Measurements from ENCODE around the gene SCNN1B.

The SCNN1B gene

DNA sequence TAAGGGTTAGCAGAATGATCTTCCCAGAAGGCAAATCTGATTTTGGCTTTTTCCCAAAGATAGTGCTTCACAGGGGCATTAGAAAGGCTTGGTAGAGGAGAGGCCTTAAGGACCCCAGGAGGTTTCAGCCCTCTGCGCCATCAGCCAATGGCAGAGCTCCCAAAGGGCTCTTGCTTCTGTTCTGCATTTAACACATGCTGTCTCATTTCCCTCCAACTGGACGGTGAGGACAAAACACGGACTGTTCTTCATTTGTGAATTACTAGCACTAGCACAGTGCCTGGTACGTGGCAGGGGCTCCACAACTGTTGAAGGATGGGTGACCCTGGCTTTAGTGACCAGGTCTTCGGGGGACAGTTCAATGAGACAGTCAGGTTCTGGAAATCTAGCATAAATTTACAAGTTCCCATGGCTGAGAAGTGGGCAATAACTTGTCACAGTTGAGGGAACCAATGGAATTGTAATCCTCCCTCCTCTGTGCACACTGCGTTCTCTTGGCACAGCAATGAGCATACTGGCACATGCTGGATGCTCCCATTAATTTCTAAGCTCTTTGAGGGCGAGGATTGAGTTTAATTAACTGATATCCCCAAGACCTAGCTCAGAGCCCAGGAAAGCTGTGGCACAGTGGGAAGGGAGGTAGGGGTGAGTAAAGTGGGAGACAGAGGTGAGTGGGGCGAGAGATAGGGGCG is 105.5 kb downstream of the SCNN1B start:
- DNase-seq (ENCODE audit: low read depth in 3 of 3) = no peak

GRCh38 chr16:23408242-23408822 is 106.2 kb downstream of the SCNN1B start:
- no peak for DNase-seq (ENCODE audit: low read depth in 3 of 3)

GRCh38 chr16:23408823-23409298 is 106.8 kb downstream of the SCNN1B start:
- DNase-seq (ENCODE audit: low read depth in 3 of 3) = no peak

GRCh38 chr16:23409522-23409921 is 107.4 kb downstream of the SCNN1B start:
- no peak for DNase-seq (ENCODE audit: low read depth in 3 of 3)

DNA sequence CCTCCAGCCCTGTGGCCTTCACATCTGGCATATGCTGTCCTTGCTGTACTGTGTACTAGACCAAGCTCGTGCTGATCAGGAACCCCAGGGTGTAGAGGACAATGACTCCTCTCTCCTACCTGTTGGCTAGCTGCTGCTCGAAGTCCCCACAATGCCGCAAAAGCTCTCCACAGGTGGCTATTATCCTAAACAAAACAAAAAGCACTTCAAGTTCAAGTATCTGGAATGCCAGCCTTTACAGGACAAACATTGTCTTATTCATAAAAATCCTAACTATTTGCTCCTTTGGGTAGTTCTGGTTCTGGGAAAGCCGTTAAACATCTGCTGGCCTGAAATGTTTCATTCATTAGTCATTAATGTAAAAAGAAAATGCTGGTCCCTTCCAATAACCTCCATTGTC is 108.1 kb downstream of the SCNN1B start:
- DNase-seq (ENCODE audit: low read depth in 3 of 3) = no peak

DNA sequence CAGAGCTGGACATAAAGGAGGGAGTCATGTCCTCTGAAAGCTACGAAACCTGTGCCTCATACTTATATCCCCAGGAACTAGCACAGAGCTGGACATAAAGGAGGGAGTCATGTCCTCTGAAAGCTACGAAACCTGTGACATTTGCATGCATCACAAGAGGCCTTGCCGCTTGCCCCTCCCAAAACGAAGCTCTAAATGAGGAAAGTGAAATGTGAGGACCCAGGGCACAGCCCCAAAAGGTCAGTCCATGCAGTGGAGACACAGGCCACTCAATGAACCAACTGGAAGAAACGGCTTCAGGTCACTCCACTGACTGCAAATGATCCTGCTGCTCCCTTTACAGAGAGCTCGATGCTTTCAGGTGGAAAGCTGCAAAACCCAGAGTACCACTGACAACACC is 112.6 kb downstream of the SCNN1B start:
- no peak for DNase-seq (ENCODE audit: low read depth in 3 of 3)

DNA sequence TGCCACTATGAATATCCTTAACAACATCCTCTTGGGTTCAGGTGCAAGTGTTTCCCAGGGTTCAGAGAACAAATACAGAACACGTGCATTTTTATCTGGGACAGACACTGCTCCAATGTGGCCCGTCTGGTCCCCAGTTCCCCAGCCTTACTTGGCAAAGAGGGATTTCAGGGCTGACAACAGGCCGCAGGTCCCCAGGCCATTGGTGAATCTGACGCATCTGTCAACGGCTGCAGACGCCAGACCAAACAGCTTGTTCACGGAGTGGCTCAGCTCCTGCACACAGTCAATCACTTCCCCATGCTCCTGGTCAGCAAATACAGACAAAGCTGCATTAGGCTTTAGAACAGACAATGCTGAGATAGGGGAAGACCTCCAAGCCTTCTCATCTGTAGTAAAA is 114.7 kb downstream of the SCNN1B start:
- DNase-seq (ENCODE audit: low read depth in 3 of 3) = no peak

GRCh38 chr16:23420011-23420410 is 117.9 kb downstream of the SCNN1B start:
- DNase-seq (ENCODE audit: low read depth in 3 of 3) = no peak

DNA sequence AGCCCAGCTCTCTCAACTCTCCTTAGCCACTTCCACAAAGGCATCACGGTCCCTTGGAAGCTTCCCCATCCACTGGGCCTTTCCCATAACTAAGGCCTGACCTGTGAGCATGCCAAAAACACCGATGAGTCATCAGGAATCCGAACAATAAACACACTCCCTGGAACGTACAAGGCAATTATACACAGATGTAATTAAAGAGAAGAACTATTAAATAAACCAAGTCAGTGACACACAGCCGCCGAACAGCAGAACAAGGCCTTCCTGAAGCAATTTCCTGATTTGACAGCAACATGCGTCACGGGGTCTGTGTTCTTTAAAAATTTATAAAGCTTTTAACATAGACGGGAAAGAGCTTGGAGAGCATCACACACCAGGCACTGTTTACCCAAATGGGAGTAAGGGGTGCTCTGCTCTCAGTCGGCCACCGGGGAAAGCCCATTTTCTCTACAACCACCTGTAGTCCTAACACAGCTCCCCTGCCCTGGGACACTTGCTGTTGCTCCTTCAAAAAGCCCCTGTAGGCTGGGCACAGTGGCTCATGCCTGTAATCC is 121.5 kb downstream of the SCNN1B start:
- DNase-seq (ENCODE audit: low read depth in 3 of 3) = no peak

GRCh38 chr16:23424292-23424958 is 122.3 kb downstream of the SCNN1B start:
- no peak for DNase-seq (ENCODE audit: low read depth in 3 of 3)

- DNase-seq (ENCODE audit: low read depth in 3 of 3) = no peak
Measured at GRCh38 chr16:23428351-23428750, 126.2 kb downstream of the SCNN1B start.

Measured in stimulated activated CD4-positive, alpha-beta T cell treated with anti-CD3 and anti-CD28 coated beads, TNF-alpha, amount 100 ng/mL, for 24 hours (primary cell).